WTC11 (cell line): ENCODE data around the gene SPNS2. TPM values are rescaled to one million over a fixed set of nuclear protein-coding genes. Genes with fewer than 3 reads are reported as not detected.

Source experiments
- ATAC-seq: fragments of 200-7000 bp; cut with Tn5 transposase; 2 replicates; pipeline ENCODE4 v1.10.0; 2021; ENCODE audit warnings: mild to moderate bottlenecking, moderate library complexity
- CTCF ChIA-PET: fragments of 300-600 bp; sonication (Branson Sonifier 250); formaldehyde crosslinking; loops from one replicate; lab custom pipeline; 2021; ENCODE audit warnings: antibody characterized with exemption; lab: Charles Lee
- POLR2A ChIA-PET: fragments of 350-600 bp; sonication (Branson Sonifier 250); formaldehyde crosslinking; loops from one replicate; lab custom pipeline; 2021; ENCODE audit warnings: antibody characterized with exemption; lab: Charles Lee
- DNase-seq: peaks from one replicate; pipeline ENCODE4 v3.0.0; 2021; ENCODE audit warnings: low spot score
- H3K27ac Mint-ChIP-seq: 2 replicates; pipeline ENCODE4 v1.8.0; 2021; ENCODE audit warnings: mixed read lengths
- H3K27me3 Mint-ChIP-seq: 2 replicates; pipeline ENCODE4 v1.8.0; 2021; ENCODE audit warnings: low read depth, mild to moderate bottlenecking, moderate library complexity, mixed read lengths
- H3K36me3 Mint-ChIP-seq: 2 replicates; pipeline ENCODE4 v1.8.0; 2021; ENCODE audit warnings: mixed read lengths
- H3K4me1 Mint-ChIP-seq: 2 replicates; pipeline ENCODE4 v1.8.0; 2022; ENCODE audit warnings: mixed read lengths
- H3K4me3 Mint-ChIP-seq: 2 replicates; pipeline ENCODE4 v1.8.0; 2021; ENCODE audit warnings: mild to moderate bottlenecking, moderate library complexity, mixed read lengths
- H3K9me3 Mint-ChIP-seq: 2 replicates; pipeline ENCODE4 v1.8.0; 2021; ENCODE audit warnings: mixed read lengths
- CDX4 ChIP-seq: fragments of 250-450 bp; sonication (Bioruptor Pico); IDR thresholded peaks from 2 replicates; pipeline ENCODE4 v1.9.0; 2021; ENCODE audit warnings: moderate library complexity, mild to moderate bottlenecking, inconsistent platforms, borderline replicate concordance
- E2F4 ChIP-seq: sonication (generic); formaldehyde crosslinking; IDR thresholded peaks from 2 replicates; pipeline ENCODE4 v1.8.1; 2022; ENCODE audit warnings: low read depth, mild to moderate bottlenecking, moderate library complexity, missing genetic modification reagents, borderline replicate concordance
- ETV6 ChIP-seq: sonication (generic); formaldehyde crosslinking; IDR thresholded peaks from 2 replicates; pipeline ENCODE4 v1.8.1; 2022; ENCODE audit warnings: mild to moderate bottlenecking, missing genetic modification reagents
- FOXP1 ChIP-seq: sonication (generic); formaldehyde crosslinking; IDR thresholded peaks from 2 replicates; pipeline ENCODE4 v1.8.0; 2022; ENCODE audit warnings: missing genetic modification reagents, mild to moderate bottlenecking, moderate library complexity, borderline replicate concordance
- GABPB1 ChIP-seq: sonication (generic); formaldehyde crosslinking; IDR thresholded peaks from 2 replicates; pipeline ENCODE4 v1.8.1; 2023; ENCODE audit warnings: mild to moderate bottlenecking, missing genetic modification reagents
- HMGA2 ChIP-seq: fragments of 250-450 bp; sonication (Bioruptor Pico); IDR thresholded peaks from 2 replicates; pipeline ENCODE4 v1.4.0; 2021; ENCODE audit warnings: mild to moderate bottlenecking, moderate library complexity
- JUN ChIP-seq: sonication (generic); formaldehyde crosslinking; IDR thresholded peaks from 2 replicates; pipeline ENCODE4 v1.8.0; 2023; ENCODE audit warnings: mild to moderate bottlenecking, missing genetic modification reagents
- OVOL2 ChIP-seq: fragments of 250-450 bp; sonication (Bioruptor Pico); IDR thresholded peaks from 2 replicates; pipeline ENCODE4 v1.9.0; 2021; ENCODE audit warnings: mild to moderate bottlenecking, borderline replicate concordance
- PRDM15 ChIP-seq: sonication (generic); formaldehyde crosslinking; IDR thresholded peaks from 2 replicates; pipeline ENCODE4 v1.8.0; 2022; ENCODE audit warnings: missing genetic modification reagents
- TEAD1 ChIP-seq: sonication (generic); formaldehyde crosslinking; IDR thresholded peaks from 2 replicates; pipeline ENCODE4 v1.8.0; 2022; ENCODE audit warnings: mild to moderate bottlenecking, missing genetic modification reagents
- ZNF232 ChIP-seq: sonication (generic); formaldehyde crosslinking; IDR thresholded peaks from 2 replicates; pipeline ENCODE4 v1.8.0; 2022; ENCODE audit warnings: mild to moderate bottlenecking, missing genetic modification reagents
- ZNF396 ChIP-seq: fragments of 250-450 bp; sonication (Bioruptor Pico); IDR thresholded peaks from 2 replicates; pipeline ENCODE4 v1.8.0; 2021; ENCODE audit warnings: mild to moderate bottlenecking, moderate library complexity, borderline replicate concordance
- ZNF532 ChIP-seq: fragments of 250-450 bp; sonication (Bioruptor Pico); IDR thresholded peaks from 2 replicates; pipeline ENCODE4 v1.9.0; 2021; ENCODE audit warnings: mild to moderate bottlenecking, borderline replicate concordance
- ZSCAN18 ChIP-seq: fragments of 250-450 bp; sonication (Bioruptor Pico); IDR thresholded peaks from 2 replicates; pipeline ENCODE4 v2.1.2; 2022; ENCODE audit warnings: mild to moderate bottlenecking, moderate library complexity
- total RNA-seq: library from RNA; stranded (reverse); gene quantifications from 3 replicates; pipeline ENCODE4 v1.2.3, GENCODE V29; 2021

The SPNS2 gene
- total RNA-seq, 1 experiment from 2014 or later: 0.87 TPM

GRCh38 chr17:4527566-4528125 is 29.0 kb downstream of the SPNS2 start:
- H3K4me1 Mint-ChIP-seq: peaks cover 7% of the 10 kb centered on the region
- H3K27me3 Mint-ChIP-seq: peaks cover 99% of the 10 kb centered on the region
- ChIA-PET POLR2A (interaction anchor here (0.6 kb wide), 1 partner anchor 35 kb away, joined by 3 read pairs; no protein-coding TSS in a partner anchor), CTCF (interaction anchor here (0.7 to 1.2 kb wide), 3 partner anchors 11 to 106 kb away, joined by 3 to 7 read pairs (median 4); no protein-coding TSS in a partner anchor)
- H3K27ac Mint-ChIP-seq: no peak overlapping the region
- no peaks in the 10 kb centered on the region for H3K36me3 Mint-ChIP-seq
- ATAC-seq (peak; percentile 21), DNase-seq (no peak)
- TF ChIP-seq HMGA2 (no peak), ZNF396 (CRISPR knock-in tag) (no peak), ZNF532 (no peak), OVOL2 (CRISPR knock-in tag) (no peak), FOXP1 (CRISPR knock-in tag) (no peak), GABPB1 (no peak), ZSCAN18 (CRISPR knock-in tag) (no peak), TEAD1 (CRISPR knock-in tag) (no peak), PRDM15 (CRISPR knock-in tag) (no peak), JUN (CRISPR knock-in tag) (no peak), E2F4 (CRISPR knock-in tag) (no peak), ETV6 (CRISPR knock-in tag) (no peak), ZNF232 (CRISPR knock-in tag) (no peak), CDX4 (CRISPR knock-in tag) (no peak)
- H3K9me3 Mint-ChIP-seq: no peaks in the 10 kb centered on the region
- H3K4me3 Mint-ChIP-seq: no peak overlapping the region
